ENCODE measurements around the gene RANBP10.

RANBP10 gene

DNA sequence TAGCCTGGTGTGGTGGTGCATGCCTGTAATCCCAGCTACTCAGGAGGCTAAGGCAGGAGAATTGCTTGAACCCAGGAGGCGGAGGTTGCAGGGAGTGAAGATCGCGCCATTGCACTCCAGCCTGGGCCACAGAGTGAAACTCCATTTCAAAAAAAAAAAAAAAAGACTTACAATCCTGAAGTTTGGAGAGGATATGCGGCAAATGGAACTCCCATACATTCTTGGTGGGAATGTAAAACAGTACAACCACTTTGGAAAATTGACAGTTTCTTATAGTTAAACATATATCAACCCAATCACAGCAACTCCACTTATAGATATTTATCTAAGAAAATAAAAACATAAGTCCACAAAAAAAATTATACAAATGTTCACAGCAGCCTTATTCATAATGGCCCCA lies 99.2 kb downstream of the RANBP10 start:
- H3K4me3 ChIP-seq (replicated peaks; ENCODE audit: insufficient read depth, low read length): no peak overlapping the region
- no peaks in the 10 kb centered on the region for H3K27me3 ChIP-seq (ENCODE audit: insufficient read depth, poor library complexity, severe bottlenecking)
- DNase-seq (ENCODE audit: low read depth in 1 of 2, low spot score in 1 of 2): no peak
- TF ChIP-seq, protein P1, sequence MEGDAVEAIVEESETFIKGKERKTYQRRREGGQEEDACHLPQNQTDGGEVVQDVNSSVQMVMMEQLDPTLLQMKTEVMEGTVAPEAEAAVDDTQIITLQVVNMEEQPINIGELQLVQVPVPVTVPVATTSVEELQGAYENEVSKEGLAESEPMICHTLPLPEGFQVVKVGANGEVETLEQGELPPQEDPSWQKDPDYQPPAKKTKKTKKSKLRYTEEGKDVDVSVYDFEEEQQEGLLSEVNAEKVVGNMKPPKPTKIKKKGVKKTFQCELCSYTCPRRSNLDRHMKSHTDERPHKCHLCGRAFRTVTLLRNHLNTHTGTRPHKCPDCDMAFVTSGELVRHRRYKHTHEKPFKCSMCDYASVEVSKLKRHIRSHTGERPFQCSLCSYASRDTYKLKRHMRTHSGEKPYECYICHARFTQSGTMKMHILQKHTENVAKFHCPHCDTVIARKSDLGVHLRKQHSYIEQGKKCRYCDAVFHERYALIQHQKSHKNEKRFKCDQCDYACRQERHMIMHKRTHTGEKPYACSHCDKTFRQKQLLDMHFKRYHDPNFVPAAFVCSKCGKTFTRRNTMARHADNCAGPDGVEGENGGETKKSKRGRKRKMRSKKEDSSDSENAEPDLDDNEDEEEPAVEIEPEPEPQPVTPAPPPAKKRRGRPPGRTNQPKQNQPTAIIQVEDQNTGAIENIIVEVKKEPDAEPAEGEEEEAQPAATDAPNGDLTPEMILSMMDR (IDR thresholded peaks at IDR 0.05; ENCODE audit: insufficient read depth, low read length): no peak
- TF ChIP-seq SPI1 (IDR thresholded peaks at IDR 0.05; ENCODE audit: borderline replicate concordance, low read depth) (no peak), POLR2AphosphoS5 (IDR thresholded peaks at IDR 0.05; ENCODE audit: low read depth) (no peak), GABPA (IDR thresholded peaks at IDR 0.05; ENCODE audit: low read depth) (no peak)
- TF ChIP-seq, protein P2, sequence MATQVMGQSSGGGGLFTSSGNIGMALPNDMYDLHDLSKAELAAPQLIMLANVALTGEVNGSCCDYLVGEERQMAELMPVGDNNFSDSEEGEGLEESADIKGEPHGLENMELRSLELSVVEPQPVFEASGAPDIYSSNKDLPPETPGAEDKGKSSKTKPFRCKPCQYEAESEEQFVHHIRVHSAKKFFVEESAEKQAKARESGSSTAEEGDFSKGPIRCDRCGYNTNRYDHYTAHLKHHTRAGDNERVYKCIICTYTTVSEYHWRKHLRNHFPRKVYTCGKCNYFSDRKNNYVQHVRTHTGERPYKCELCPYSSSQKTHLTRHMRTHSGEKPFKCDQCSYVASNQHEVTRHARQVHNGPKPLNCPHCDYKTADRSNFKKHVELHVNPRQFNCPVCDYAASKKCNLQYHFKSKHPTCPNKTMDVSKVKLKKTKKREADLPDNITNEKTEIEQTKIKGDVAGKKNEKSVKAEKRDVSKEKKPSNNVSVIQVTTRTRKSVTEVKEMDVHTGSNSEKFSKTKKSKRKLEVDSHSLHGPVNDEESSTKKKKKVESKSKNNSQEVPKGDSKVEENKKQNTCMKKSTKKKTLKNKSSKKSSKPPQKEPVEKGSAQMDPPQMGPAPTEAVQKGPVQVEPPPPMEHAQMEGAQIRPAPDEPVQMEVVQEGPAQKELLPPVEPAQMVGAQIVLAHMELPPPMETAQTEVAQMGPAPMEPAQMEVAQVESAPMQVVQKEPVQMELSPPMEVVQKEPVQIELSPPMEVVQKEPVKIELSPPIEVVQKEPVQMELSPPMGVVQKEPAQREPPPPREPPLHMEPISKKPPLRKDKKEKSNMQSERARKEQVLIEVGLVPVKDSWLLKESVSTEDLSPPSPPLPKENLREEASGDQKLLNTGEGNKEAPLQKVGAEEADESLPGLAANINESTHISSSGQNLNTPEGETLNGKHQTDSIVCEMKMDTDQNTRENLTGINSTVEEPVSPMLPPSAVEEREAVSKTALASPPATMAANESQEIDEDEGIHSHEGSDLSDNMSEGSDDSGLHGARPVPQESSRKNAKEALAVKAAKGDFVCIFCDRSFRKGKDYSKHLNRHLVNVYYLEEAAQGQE (IDR thresholded peaks at IDR 0.05; ENCODE audit: insufficient replicate concordance, low read depth): no peak
- H3K27ac ChIP-seq (replicated peaks): no peak overlapping the region

DNA sequence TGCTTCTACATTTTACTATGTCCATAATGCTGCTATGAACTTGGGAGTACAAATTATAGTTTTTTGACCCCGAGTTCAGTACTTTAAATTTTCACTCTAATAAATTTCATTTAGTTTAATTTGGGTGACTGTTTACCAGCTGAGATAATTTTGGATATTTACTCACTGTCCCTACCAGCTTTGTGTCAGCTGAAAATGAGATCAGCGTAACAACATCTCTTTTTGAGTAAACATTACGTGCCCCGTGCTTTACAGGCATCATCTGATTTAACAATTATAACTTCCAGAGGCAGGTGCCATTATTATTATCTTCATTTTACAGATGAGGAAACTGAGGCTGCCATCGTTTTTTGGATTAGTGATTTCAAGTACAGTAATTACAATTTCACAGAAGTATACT lies 102.2 kb downstream of the RANBP10 start:
- no peak for DNase-seq (ENCODE audit: low read depth in 1 of 2, low spot score in 1 of 2)
- Histone ChIP-seq H3K27me3 (ENCODE audit: insufficient read depth, poor library complexity, severe bottlenecking) (no peaks in the 10 kb centered on the region), H3K27ac (replicated peaks) (no peak overlapping the region), H3K4me3 (replicated peaks; ENCODE audit: insufficient read depth, low read length) (no peak overlapping the region)
- TF ChIP-seq SPI1 (IDR thresholded peaks at IDR 0.05; ENCODE audit: borderline replicate concordance, low read depth) (no peak), GABPA (IDR thresholded peaks at IDR 0.05; ENCODE audit: low read depth) (no peak), POLR2AphosphoS5 (IDR thresholded peaks at IDR 0.05; ENCODE audit: low read depth) (no peak)
- TF ChIP-seq, protein P1 (IDR thresholded peaks at IDR 0.05; ENCODE audit: insufficient read depth, low read length): no peak
- TF ChIP-seq, protein P2 (IDR thresholded peaks at IDR 0.05; ENCODE audit: insufficient replicate concordance, low read depth): no peak

DNA sequence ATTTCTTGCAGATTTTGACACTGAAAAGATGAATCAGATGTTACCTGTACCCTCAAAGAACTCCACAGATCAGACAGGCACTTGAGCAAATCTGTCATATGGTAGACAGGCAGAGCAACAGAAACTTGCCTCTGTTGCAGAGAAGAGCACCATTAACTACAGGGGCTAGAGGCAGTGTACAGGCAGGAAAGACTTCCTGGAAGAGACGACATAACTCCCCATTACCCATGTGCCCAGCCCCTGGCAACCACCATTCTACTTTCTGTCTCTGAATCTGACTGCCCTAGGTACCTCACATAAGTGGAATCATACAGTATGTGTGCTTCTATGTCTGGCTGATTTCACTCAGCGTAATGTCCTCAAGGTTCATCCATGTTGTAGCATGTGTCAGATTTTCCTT lies 102.7 kb downstream of the RANBP10 start:
- no peak for TF ChIP-seq POLR2AphosphoS5 (IDR thresholded peaks at IDR 0.05; ENCODE audit: low read depth)
- TF ChIP-seq, protein P2 (IDR thresholded peaks at IDR 0.05; ENCODE audit: insufficient replicate concordance, low read depth): no peak
- no peak for TF ChIP-seq GABPA (IDR thresholded peaks at IDR 0.05; ENCODE audit: low read depth)
- TF ChIP-seq SPI1 (IDR thresholded peaks at IDR 0.05; ENCODE audit: borderline replicate concordance, low read depth): no peak
- TF ChIP-seq, protein P1 (IDR thresholded peaks at IDR 0.05; ENCODE audit: insufficient read depth, low read length): no peak
- no peak for DNase-seq (ENCODE audit: low read depth in 1 of 2, low spot score in 1 of 2)
- no peaks in the 10 kb centered on the region for H3K27me3 ChIP-seq (ENCODE audit: insufficient read depth, poor library complexity, severe bottlenecking)
- H3K4me3 ChIP-seq (replicated peaks; ENCODE audit: insufficient read depth, low read length): no peak overlapping the region
- H3K27ac ChIP-seq (replicated peaks): no peak overlapping the region

Measured in HL-60 (cell line).